Gastrocnemius medialis (tissue), 4 donors: ENCODE data around the gene GCA. TPM values are rescaled to one million over a fixed set of nuclear protein-coding genes. Genes with fewer than 3 reads are reported as not detected.

Experiments used
- ATAC-seq, 2 donors: fragments of 150-250 bp; one replicate each; pipeline ENCODE4 v1.9.1; 2016
- DNase-seq, 2 donors: peaks; one replicate each; pipeline ENCODE4 v3.0.0-alpha.2; 2019
- H3K27ac ChIP-seq, 4 donors: fragments of 200-600 bp; sonication (generic); 1 replicate in 1 of 4; 2 replicates in 3 of 4; pipeline ENCODE4 v1.5.1; 2016 to 2018; ENCODE audit warnings: mild to moderate bottlenecking in 2 of 4, moderate library complexity in 1 of 4
- H3K27me3 ChIP-seq, 3 donors: fragments of 200-600 bp; sonication (generic) in 2 of 3; 1 replicate in 1 of 3; 2 replicates in 2 of 3; pipeline versions ENCODE4 v1.5.1 to v1.6.0; 2016 to 2019; ENCODE audit warnings: mild to moderate bottlenecking in 1 of 3, moderate library complexity in 1 of 3
- H3K36me3 ChIP-seq, 2 donors: fragments of 200-600 bp; sonication (generic) in 1 of 2; one replicate each; pipeline ENCODE4 v1.5.1; 2017 to 2018
- H3K4me1 ChIP-seq, 2 donors: fragments of 200-600 bp; sonication (generic) in 1 of 2; one replicate each; pipeline ENCODE4 v1.5.1; 2016 to 2017; ENCODE audit warnings: mild to moderate bottlenecking in 2 of 2
- H3K4me3 ChIP-seq, 4 donors: fragments of 200-600 bp; sonication (generic) in 3 of 4; 1 replicate in 1 of 4; 2 replicates in 3 of 4; pipeline ENCODE4 v1.5.1; 2016 to 2019; ENCODE audit warnings: mild to moderate bottlenecking in 2 of 4
- H3K9me3 ChIP-seq, 3 donors: fragments of 200-600 bp; sonication (generic) in 2 of 3; 1 replicate in 1 of 3; 2 replicates in 2 of 3; pipeline ENCODE4 v1.5.1; 2016 to 2019
- CTCF ChIP-seq, 5 experiments: fragments of 450-650 bp in 3 of 5; fragments of 200-600 bp in 2 of 5; sonication (generic) in 2 of 5; IDR thresholded peaks in 4 of 5; conservative IDR thresholded peaks in 1 of 5; 1 replicate in 4 of 5; 2 replicates in 1 of 5; pipeline ENCODE4 v1.5.1; 2016 to 2019; ENCODE audit warnings: antibody characterized with exemption in 5 of 5, mild to moderate bottlenecking in 3 of 5, moderate library complexity in 3 of 5
- POLR2A ChIP-seq, 2 donors: fragments of 450-650 bp; IDR thresholded peaks; one replicate each; pipeline ENCODE4 v1.6.1; 2017; ENCODE audit warnings: antibody characterized with exemption in 2 of 2, mild to moderate bottlenecking in 2 of 2, moderate library complexity in 2 of 2
- in situ Hi-C, 4 donors: fragments of 200-750 bp; cut with MboI; loops; one replicate each; pipeline versions ENCODE4 v1.15.0 to v1.8.0; 2017; ENCODE audit warnings: low sequenced_read_pairs in 4 of 4
- intact Hi-C: fragments of 100-400 bp; cut with DNase I; formaldehyde crosslinking; loops from one replicate; pipeline ENCODE4 v1.15.1; 2023; ENCODE audit warnings: low total_unique reads
- total RNA-seq, 4 donors: library from RNA; depleted of rRNA; stranded (reverse); fragments of >200 nt; gene quantifications; one replicate each; pipeline versions ENCODE4 v1.1.0 to v1.2.3, GENCODE V29; 2016

Gene GCA
- total RNA-seq, 4 donors from 2014 or later = 3.7 to 12.0 (median 6.2) TPM

GRCh38 chr2:162324953-162325352 lies 19.0 kb upstream of the GCA start:
- ATAC-seq (no peak), DNase-seq (no peak)
- H3K27ac ChIP-seq = no peak overlapping the region
- in situ Hi-C loops = loop anchor here in 1 of 4 donors (25.0 kb wide), 1 partner anchor 313 kb away; no protein-coding TSS in a partner anchor
- H3K27me3 ChIP-seq = no peaks in the 10 kb centered on the region
- intact Hi-C loops = no loop called here
- H3K4me3 ChIP-seq = no peak overlapping the region
- TF ChIP-seq CTCF (IDR thresholded peaks at IDR 0.05 in 4 of 5, conservative IDR thresholded peaks at IDR 0.05 in 1 of 5) = no peak
- no peak for TF ChIP-seq POLR2A (IDR thresholded peaks at IDR 0.05)
- H3K9me3 ChIP-seq = no peaks in the 10 kb centered on the region
- H3K4me1 ChIP-seq = no peaks in the 10 kb centered on the region
- H3K36me3 ChIP-seq = no peaks in the 10 kb centered on the region

GRCh38 chr2:162327134-162327769 lies 16.7 kb upstream of the GCA start:
- in situ Hi-C loops = no loop called here
- no peak for TF ChIP-seq POLR2A (IDR thresholded peaks at IDR 0.05)
- TF ChIP-seq CTCF (IDR thresholded peaks at IDR 0.05 in 4 of 5, conservative IDR thresholded peaks at IDR 0.05 in 1 of 5) = peak in 1 of 5 experiments; percentile 22

GRCh38 chr2:162327806-162328205 lies 16.1 kb upstream of the GCA start:
- no peak overlapping the region for H3K27ac ChIP-seq
- no peak for DNase-seq
- in situ Hi-C loops = no loop called here
- H3K36me3 ChIP-seq = no peaks in the 10 kb centered on the region
- no peaks in the 10 kb centered on the region for H3K27me3 ChIP-seq
- H3K9me3 ChIP-seq = no peaks in the 10 kb centered on the region
- no peak for ATAC-seq
- no peak for TF ChIP-seq CTCF (IDR thresholded peaks at IDR 0.05 in 4 of 5, conservative IDR thresholded peaks at IDR 0.05 in 1 of 5)
- TF ChIP-seq POLR2A (IDR thresholded peaks at IDR 0.05) = no peak
- intact Hi-C loops = no loop called here
- H3K4me3 ChIP-seq = no peak overlapping the region
- no peaks in the 10 kb centered on the region for H3K4me1 ChIP-seq

More at GRCh38 chr2:162327134-162327769, 16.7 kb upstream of the GCA start:
- Histone ChIP-seq H3K27me3 (no peaks in the 10 kb centered on the region), H3K36me3 (no peaks in the 10 kb centered on the region), H3K4me3 (no peak overlapping the region), H3K9me3 (no peaks in the 10 kb centered on the region), H3K27ac (no peak overlapping the region), H3K4me1 (no peaks in the 10 kb centered on the region)
- DNase-seq (no peak), ATAC-seq (no peak)
- intact Hi-C loops = no loop called here

- intact Hi-C loops (no loop called here), in situ Hi-C loops (no loop called here)
- TF ChIP-seq CTCF (IDR thresholded peaks at IDR 0.05 in 4 of 5, conservative IDR thresholded peaks at IDR 0.05 in 1 of 5) = no peak
- no peak for TF ChIP-seq POLR2A (IDR thresholded peaks at IDR 0.05)
- H3K9me3 ChIP-seq = no peaks in the 10 kb centered on the region
- ATAC-seq (no peak), DNase-seq (no peak)
- H3K4me1 ChIP-seq = no peaks in the 10 kb centered on the region
- H3K4me3 ChIP-seq = no peak overlapping the region
- no peaks in the 10 kb centered on the region for H3K27me3 ChIP-seq
- H3K27ac ChIP-seq = no peak overlapping the region
- H3K36me3 ChIP-seq = no peaks in the 10 kb centered on the region
Observed at GRCh38 chr2:162328424-162329157, 15.3 kb upstream of the GCA start.
